ENCODE data around the gene FAM13C.

DNA sequence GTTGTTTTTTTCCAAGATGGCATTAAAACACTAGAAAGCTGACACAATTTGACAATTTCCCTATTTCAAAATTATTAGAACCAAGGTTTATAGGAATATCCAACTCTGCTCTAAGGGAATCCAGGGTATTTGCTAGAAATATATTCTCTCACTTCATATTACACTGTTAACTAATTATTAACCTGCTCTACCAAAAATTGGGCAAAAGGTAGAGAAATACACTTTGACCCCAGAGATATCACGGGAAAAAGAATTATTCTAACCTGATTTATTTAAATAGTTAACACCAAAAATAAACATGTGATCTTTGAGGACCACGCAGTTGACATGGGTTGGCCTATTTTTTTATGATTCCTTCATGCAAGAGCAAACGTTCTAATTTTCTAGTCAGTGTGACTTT lies 21.6 kb upstream of the FAM13C start:
- TF ChIP-seq RAD21 (IDR thresholded peaks at IDR 0.05; ENCODE audit: low read depth) (no peak), FOXM1 (IDR thresholded peaks at IDR 0.05; ENCODE audit: borderline replicate concordance, low read depth) (no peak), EP300 (IDR thresholded peaks at IDR 0.05; ENCODE audit: borderline replicate concordance) (no peak), TCF12 (IDR thresholded peaks at IDR 0.05; ENCODE audit: low read depth) (no peak), ZBTB7A (IDR thresholded peaks at IDR 0.05; ENCODE audit: low read depth) (no peak)
- TF ChIP-seq, protein P1, sequence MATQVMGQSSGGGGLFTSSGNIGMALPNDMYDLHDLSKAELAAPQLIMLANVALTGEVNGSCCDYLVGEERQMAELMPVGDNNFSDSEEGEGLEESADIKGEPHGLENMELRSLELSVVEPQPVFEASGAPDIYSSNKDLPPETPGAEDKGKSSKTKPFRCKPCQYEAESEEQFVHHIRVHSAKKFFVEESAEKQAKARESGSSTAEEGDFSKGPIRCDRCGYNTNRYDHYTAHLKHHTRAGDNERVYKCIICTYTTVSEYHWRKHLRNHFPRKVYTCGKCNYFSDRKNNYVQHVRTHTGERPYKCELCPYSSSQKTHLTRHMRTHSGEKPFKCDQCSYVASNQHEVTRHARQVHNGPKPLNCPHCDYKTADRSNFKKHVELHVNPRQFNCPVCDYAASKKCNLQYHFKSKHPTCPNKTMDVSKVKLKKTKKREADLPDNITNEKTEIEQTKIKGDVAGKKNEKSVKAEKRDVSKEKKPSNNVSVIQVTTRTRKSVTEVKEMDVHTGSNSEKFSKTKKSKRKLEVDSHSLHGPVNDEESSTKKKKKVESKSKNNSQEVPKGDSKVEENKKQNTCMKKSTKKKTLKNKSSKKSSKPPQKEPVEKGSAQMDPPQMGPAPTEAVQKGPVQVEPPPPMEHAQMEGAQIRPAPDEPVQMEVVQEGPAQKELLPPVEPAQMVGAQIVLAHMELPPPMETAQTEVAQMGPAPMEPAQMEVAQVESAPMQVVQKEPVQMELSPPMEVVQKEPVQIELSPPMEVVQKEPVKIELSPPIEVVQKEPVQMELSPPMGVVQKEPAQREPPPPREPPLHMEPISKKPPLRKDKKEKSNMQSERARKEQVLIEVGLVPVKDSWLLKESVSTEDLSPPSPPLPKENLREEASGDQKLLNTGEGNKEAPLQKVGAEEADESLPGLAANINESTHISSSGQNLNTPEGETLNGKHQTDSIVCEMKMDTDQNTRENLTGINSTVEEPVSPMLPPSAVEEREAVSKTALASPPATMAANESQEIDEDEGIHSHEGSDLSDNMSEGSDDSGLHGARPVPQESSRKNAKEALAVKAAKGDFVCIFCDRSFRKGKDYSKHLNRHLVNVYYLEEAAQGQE (IDR thresholded peaks at IDR 0.05; ENCODE audit: low read depth), result no peak
- TF ChIP-seq, protein P2, sequence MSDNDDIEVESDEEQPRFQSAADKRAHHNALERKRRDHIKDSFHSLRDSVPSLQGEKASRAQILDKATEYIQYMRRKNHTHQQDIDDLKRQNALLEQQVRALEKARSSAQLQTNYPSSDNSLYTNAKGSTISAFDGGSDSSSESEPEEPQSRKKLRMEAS (IDR thresholded peaks at IDR 0.05), result no peak

All from Ishikawa (cell line).